GM12878 (cell line): ENCODE data around the gene ING5.

Source experiments
- CTCF ChIP-seq, 3 experiments: IDR thresholded peaks in 2 of 3; conservative IDR thresholded peaks in 1 of 3; 2 replicates each; pipeline ENCODE4 v1.5.1; 2011; ENCODE audit warnings: low read depth in 3 of 3, low read length in 3 of 3, mild to moderate bottlenecking in 3 of 3, control low read depth in 2 of 3, moderate library complexity in 2 of 3, inconsistent platforms in 1 of 3, mixed read lengths in 1 of 3; ENCODE audit not compliant: control insufficient read depth in 2 of 3, insufficient read depth in 1 of 3; ENCODE audit errors: extremely low read depth in 1 of 3
- HDAC2 ChIP-seq: fragments of 200-600 bp; sonication (generic); IDR thresholded peaks from 2 replicates; pipeline ENCODE4 v1.6.1; 2017
- MXI1 ChIP-seq: fragments of 150-350 bp; IDR thresholded peaks from 2 replicates; pipeline ENCODE4 v1.6.1; 2011; ENCODE audit warnings: low read depth, mild to moderate bottlenecking, inconsistent platforms, low read length, improper control_type of control experiment
- NFXL1 ChIP-seq: fragments of 450-650 bp; IDR thresholded peaks from 2 replicates; pipeline ENCODE4 v1.6.1; 2017; ENCODE audit warnings: antibody characterized with exemption, mild to moderate bottlenecking, borderline replicate concordance
- POLR2A ChIP-seq: IDR thresholded peaks from 2 replicates; pipeline ENCODE4 v1.6.1; 2011; ENCODE audit warnings: low read depth, mild to moderate bottlenecking, low read length
- SMC3 ChIP-seq: IDR thresholded peaks from 2 replicates; pipeline ENCODE4 v1.6.1; 2011; ENCODE audit warnings: low read length, improper control_type of control experiment, borderline replicate concordance

- TF ChIP-seq CTCF (IDR thresholded peaks at IDR 0.05 in 2 of 3, conservative IDR thresholded peaks at IDR 0.05 in 1 of 3; ENCODE audit: control insufficient read depth in 2 of 3, extremely low read depth in 1 of 3, insufficient read depth in 1 of 3, low read depth in 3 of 3, low read length in 3 of 3), result no peak
- TF ChIP-seq POLR2A, result no peak
- TF ChIP-seq HDAC2, result no peak
- TF ChIP-seq SMC3, result no peak
- no peak for TF ChIP-seq MXI1
- TF ChIP-seq NFXL1, result no peak
Observed at GRCh38 chr2:241741016-241741415, 39.2 kb downstream of the ING5 start.
